T-helper 22 cell (primary cell): ENCODE measurements around the gene GZMA.
"Not testable (repeated sequence)": the region's sequence is repeated elsewhere in the genome, so short reads cannot be mapped to it uniquely, and the experiment has no call there.

ENCODE experiments used
- DNase-seq: peaks from one replicate; pipeline ENCODE4 v3.0.0-alpha.2; 2020; ENCODE audit warnings: low read depth

GZMA gene

GRCh38 chr5:55102348-55102747 is at the start of gene GZMA:
Gene GZMA, plus strand, starts transcription at chr5:55102646. Its CDS starts 37 bp downstream, at chr5:55102683.
- peak; percentile 8 for DNase-seq

- DNase-seq, result no peak
Measured at GRCh38 chr5:55055183-55055582, 47.3 kb upstream of the GZMA start.

- peak; percentile 3 for DNase-seq
Measured at GRCh38 chr5:55062039-55062779, 40.2 kb upstream of the GZMA start.

GRCh38 chr5:55063220-55063863 is 39.1 kb upstream of the GZMA start:
- DNase-seq, result no peak

- no peak for DNase-seq
Measured at GRCh38 chr5:55063899-55064298, 38.5 kb upstream of the GZMA start.

- DNase-seq, result no peak
Measured at GRCh38 chr5:55064523-55064922, 37.9 kb upstream of the GZMA start.

GRCh38 chr5:55066277-55066676 is 36.2 kb upstream of the GZMA start:
- DNase-seq, result no peak

- no peak for DNase-seq
Measured at GRCh38 chr5:55070968-55071367, 31.5 kb upstream of the GZMA start.

- DNase-seq, result no peak
Measured at GRCh38 chr5:55071413-55071812, 31.0 kb upstream of the GZMA start.

- no peak for DNase-seq
Measured at GRCh38 chr5:55072666-55073065, 29.8 kb upstream of the GZMA start.

- no peak for DNase-seq
Measured at GRCh38 chr5:55073211-55073610, 29.2 kb upstream of the GZMA start.

GRCh38 chr5:55081541-55081940 is 20.9 kb upstream of the GZMA start:
- no peak for DNase-seq

- DNase-seq, result not testable (repeated sequence)
Measured at GRCh38 chr5:55089301-55089700, 13.1 kb upstream of the GZMA start.

GRCh38 chr5:55091011-55091410 is 11.4 kb upstream of the GZMA start:
- DNase-seq, result not testable (repeated sequence)

GRCh38 chr5:55096182-55096581 is 6.3 kb upstream of the GZMA start:
- DNase-seq, result no peak

- no peak for DNase-seq
Measured at GRCh38 chr5:55096861-55097260, 5.6 kb upstream of the GZMA start.

- not testable (repeated sequence) for DNase-seq
Measured at GRCh38 chr5:55101148-55101547, 1.3 kb upstream of the GZMA start.

GRCh38 chr5:55101556-55102276 is 730 bp upstream of the GZMA start:
- no peak for DNase-seq

- DNase-seq, result no peak
Measured at GRCh38 chr5:55104036-55104772, 1.8 kb downstream of the GZMA start.

GRCh38 chr5:55104946-55105701 is 2.7 kb downstream of the GZMA start:
- no peak for DNase-seq

GRCh38 chr5:55105976-55106375 is 3.5 kb downstream of the GZMA start:
- DNase-seq, result not testable (repeated sequence)

GRCh38 chr5:55108661-55109060 is 6.2 kb downstream of the GZMA start:
- no peak for DNase-seq
